NCI-H82 (cell line): Measurements from ENCODE around the gene CAP2.
"Not testable (repeated sequence)": the region's sequence is repeated elsewhere in the genome, so short reads cannot be mapped to it uniquely, and the experiment has no call there.

Experiments used
- DNase-seq: peaks from one replicate; lab custom pipeline; 2025; lab: John Stamatoyannopoulos, UW

CAP2 gene

DNA sequence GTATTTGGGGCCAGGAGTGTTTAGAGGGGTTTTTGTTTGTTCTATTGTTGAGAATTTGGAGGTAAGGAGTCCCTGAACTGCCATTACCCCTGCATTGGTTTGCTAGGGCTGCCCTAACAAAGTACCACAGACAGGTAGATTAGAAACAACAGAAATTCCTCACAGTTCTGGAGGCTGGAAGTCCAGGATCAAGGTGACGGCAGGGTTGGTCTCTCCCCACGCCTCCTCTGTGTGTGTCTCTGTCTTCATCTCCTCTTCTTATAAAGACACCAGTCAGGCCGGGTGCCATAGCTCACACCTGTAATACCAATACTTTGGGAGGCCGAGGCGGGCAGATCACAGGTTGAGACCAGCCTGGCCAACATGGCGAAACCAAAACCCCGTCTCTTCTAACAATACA is 109.7 kb downstream of the CAP2 start:
- no peak for DNase-seq

DNA sequence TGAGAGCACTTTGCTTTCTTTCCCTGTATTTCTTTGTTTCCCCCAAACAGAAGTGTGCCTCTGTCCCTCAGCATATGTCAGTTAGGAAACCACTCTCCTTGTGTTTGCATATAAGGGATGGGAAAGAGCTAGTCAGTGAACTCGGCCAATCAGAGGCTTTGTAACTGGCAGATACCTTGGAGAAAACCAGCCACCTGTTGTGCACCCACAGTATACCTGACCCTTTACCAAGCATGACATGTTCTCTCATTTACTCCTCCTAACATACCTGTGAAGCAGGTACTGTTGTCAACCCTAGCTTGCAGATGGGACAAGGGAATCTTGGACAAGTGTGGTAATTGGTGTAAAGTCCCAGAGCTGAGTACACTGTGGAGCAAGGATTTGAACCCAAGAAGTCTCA is 110.6 kb downstream of the CAP2 start:
- no peak for DNase-seq

DNA sequence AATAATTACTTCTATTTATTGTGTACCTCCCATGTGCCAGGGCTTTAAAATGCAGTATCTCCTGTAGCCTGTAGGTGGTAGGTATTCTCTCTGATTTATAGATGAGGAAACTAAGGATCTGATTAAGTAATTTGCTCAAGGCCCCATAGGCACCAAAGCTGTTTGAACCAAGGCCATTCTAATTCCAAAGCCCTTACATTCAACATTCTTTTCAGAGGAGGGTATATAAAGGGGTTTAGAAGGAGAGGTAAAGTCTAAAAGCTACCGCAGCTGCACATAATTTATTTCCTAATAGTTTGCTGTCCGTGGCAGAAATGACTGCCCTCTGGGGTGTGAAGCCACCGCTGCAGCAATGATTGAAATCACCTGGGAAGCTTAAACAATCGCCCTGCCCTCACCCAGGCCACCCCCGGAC is 111.7 kb downstream of the CAP2 start:
- DNase-seq, result peak; percentile 52

DNA sequence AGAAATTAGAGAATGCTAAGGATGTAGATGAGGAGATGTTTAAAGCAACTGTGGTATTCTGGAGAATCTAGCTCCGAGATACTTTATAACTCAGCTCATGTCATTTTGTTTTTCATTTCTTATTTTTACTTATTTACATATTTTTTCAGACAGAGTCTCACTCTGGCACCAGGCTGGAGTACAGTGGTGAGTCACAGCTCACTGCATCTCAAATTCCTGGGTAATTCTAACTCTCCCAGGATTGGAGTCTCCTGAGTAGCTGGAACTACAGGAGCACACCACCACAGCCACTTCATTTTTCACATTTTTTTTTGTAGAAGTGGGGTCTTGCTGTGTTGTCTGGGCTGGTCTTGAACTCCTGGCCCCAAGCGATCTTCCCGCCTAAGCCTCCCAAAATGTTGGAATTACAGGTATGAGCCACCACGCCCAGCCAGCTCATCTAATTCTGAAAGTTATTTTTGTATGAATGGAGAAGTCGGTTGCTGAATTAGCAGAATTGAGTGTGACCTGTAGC is 112.4 kb downstream of the CAP2 start:
- DNase-seq, result no peak

DNA sequence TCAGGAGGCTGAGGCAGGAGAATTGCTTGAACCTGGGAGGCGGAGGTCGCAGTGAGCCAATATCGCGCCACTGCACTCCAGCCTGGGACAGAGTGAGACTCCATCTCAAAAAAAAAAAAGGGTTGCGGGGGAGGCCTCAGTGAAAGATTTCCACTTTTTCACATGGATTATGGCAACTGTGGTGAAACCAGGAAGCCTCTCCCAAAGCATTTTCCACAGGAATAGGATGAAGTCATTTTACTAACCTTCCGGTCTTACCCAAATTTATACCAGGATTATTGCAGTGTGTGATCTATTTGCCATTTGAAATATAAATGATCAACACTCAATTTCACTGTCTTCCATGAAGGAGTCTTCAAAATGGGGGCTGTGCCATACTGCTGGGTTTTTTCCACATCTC is 113.1 kb downstream of the CAP2 start:
- no peak for DNase-seq

DNA sequence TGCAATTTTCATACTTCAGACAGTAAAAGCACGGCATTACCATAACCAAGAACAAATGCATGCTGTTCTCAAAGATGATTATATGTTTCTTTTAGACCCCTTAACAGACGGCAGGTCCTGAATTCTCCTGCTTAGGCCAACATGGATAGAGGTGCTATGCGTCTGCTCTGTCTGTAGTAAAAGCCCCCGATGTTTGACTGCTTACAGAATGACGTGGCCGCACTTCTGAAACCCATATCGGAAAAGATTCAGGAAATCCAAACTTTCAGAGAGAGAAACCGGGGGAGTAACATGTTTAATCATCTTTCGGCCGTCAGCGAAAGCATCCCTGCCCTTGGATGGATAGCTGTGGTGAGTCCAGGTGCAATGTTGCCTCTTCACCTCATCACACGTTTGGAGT is 113.6 kb downstream of the CAP2 start:
- DNase-seq, result no peak

DNA sequence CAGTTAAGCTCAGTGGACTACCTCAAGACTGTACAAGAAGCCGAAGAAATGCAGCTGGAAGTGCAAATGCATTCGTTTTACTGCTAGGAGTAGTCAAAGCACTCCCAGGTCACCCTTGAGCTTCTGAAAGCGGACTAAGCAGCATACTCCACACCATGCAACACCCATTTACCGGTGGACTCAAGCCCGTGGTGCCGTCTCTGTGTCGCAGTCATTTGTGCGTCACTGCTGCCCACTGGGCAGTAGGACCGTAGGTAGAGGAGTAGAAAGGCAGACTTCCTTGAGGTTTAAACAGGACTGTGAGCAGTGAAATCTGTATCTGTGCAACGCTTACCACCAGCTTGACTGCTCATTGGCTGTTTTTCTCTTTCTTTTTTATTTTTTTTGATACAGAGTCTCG is 117.7 kb downstream of the CAP2 start:
- DNase-seq, result no peak

DNA sequence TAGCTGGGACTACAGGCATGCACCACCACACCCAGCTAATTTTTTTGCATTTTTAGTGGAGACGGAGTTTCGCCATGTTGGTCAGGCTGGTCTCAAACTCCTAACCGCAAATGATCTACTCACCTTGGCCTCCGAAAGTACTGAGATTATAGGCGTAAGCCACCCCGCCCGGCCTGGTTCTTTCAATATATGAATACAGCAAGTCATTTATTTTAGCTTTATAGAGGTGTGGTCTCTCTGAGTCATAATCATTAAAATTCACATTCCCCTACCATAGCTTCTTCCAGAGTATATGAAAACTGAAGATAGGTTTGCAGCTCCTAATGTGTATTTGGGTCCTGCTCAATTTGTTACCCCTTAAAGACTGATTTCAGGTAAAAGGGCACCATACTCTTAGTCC is 118.2 kb downstream of the CAP2 start:
- DNase-seq, result no peak

DNA sequence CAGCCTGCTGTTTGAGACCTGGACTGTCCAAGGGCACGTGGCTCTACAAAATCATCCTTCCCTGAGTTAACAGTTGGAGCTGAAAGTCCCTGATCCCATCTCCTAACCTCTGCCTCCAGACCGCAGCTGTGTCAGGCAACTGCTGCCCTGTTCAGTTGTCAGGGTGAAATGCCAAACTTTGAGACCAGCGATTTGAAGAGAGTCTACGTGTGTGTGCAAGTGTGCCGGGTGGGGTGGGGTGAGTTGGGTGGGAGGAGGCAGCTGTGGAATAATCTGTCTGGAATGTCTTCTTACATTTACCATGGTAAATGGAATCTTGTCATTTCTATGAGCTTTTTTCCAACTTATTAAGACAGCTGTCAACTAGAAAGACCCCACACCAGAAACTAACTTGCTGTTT is 125.7 kb downstream of the CAP2 start:
- peak; percentile 15 for DNase-seq

DNA sequence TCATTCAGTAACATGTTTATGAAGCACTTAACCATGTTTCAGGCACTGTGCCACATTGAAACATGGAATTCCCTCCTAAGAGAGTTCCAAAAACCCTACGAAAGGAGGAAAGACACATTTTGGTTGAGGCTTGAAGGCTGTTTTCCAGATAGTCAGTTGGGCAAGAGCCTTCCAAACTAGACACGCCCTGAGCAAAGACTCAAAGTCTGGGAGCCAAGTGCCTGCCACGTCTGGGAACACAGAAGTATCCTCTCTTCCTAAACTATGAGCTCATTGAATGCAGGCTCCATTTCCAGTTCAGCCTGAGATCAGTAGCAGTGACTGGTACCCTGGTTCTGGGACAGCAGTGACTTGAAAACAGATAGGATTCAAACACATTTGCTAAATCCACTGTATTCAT is 132.2 kb downstream of the CAP2 start:
- DNase-seq, result no peak

DNA sequence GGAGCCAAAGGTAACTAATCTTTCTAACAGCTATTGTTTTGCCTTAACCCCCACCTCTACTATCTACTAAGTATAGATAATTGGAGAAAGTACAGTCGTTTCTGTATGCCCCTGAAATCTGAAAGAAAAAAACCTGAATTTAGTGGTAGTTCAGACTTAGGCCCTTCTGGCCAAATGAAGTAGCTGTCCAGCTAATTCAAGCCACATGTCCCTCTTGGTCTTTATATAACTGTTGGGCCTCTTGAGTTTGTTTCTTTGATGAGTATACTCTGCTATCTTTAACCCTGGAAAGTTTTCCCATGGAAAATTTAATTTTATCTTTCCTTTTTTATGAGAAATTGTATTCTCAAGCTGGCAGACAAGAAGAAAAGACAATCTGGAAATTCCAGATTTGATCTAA is 133.7 kb downstream of the CAP2 start:
- DNase-seq, result no peak

DNA sequence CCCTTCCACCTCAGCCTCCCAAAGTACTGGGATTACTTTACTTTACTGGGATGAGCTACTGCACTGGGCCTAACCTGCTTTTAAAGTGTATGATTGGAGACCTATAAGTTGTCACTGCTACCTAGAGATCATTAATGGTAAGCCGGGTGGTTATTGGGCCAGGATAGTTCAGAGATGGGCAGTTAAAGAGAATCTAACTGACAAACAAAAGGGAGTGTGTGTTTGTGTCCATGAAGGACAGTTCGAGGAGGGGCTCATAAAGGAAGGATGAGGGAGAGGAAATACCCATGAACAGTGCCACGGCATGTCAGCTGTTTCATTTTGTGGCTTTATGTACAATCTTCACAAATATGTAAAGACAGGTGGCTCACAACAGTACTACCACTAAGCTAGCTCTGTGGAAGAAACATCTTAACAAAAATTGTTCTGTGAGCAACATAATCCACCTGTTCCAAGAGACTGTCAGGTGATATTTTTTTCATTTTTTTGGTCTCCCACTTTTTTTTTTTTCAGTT is 137.0 kb downstream of the CAP2 start:
- no peak for DNase-seq

DNA sequence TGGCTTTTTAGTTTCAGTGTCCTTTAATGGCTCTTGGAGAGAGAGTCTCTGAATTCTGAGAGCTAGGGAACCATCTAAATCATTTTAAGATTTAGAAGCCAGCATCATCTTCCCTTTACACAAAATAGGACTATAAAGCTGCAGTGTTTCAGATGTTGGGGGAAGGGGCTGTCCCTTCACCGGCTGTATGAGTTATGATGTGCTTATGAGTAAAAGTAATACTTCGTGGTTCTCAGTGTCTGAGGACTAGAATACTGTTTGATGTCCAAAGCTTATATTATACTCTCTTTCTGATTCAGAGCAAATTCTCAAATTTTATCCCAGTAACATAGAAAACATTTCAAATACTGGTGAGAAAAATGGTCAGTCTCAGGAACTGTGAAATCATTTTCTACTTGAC is 143.2 kb downstream of the CAP2 start:
- no peak for DNase-seq

DNA sequence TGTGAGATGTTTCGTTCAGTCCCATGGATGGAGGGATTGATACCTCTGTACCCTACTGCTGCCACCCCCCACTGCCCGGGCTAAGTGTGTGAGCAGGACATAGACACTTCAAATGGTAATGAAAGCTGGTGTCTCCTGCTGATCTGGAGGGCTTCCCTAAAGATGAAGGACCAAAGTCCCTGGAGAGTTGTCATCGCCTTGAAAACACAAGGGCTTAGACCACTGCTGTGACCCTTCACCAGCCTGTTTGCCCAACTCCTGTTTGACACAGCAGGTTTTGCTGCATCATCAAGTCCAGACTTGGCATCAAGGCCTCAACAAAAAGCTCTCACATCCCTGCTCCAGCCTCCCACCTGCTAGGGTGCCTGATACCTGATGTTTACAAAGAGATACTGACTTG is 148.8 kb downstream of the CAP2 start:
- no peak for DNase-seq

DNA sequence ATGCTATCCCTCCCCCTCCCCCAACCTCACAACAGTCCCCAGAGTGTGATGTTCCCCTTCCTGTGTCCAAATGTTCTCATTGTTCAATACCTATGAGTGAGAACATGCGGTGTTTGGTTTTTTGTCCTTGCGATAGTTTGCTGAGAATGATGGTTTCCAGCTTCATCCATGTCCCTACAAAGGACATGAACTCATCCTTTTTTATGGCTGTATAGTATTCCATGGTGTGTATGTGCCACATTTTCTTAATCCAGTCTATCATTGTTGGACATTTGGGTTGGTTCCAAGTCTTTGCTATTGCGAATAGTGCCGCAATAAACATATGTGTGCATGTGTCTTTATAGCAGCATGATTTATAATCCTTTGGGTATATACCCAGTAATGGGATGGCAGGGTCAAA is 152.3 kb downstream of the CAP2 start:
- not testable (repeated sequence) for DNase-seq

DNA sequence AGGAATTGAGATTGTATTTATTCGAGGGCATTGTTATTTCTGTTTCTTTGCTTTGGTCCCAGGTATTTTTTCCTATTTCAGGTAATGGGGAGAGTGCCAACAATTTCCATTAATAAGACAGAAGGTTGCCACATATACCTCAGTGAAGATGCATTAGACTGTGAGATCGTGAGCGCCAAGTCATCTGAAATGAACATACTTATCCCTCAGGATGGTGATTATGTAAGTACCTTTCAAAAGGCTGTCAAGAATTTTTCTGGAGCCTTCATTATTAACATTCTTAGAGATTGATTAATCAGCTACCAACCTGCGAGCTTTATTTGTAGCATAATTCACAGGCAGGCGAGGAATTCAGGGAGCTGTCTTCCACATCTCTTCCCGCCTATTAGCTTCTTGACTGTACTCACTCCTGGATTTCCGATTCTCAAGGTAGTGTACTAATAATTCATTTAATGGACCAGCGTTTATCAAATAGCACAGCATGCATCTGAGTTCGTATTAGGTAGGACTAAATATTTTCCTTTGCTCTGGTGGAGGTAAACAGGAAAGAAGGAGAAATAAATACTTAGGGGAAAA is 158.1 kb downstream of the CAP2 start:
- no peak for DNase-seq

DNA sequence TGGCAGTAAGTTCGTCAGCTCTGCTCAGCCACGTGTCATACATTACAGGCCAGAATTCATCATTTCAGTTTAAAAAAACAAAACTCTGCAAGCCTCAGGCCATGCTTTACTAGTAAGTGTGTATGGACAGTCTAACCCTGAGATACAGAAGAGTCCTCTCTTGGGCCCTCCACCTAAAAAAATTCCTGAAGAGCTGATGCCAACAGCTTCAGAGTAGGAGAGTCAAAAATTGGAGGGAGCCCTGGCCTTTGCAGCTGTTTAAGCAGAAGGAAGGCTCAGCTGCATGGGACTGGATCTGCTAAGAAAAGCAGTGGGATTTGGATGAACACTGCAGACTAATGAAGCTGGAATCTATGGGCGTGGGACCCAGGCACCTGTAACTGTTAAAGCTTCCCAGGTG is 159.5 kb downstream of the CAP2 start:
- no peak for DNase-seq

DNA sequence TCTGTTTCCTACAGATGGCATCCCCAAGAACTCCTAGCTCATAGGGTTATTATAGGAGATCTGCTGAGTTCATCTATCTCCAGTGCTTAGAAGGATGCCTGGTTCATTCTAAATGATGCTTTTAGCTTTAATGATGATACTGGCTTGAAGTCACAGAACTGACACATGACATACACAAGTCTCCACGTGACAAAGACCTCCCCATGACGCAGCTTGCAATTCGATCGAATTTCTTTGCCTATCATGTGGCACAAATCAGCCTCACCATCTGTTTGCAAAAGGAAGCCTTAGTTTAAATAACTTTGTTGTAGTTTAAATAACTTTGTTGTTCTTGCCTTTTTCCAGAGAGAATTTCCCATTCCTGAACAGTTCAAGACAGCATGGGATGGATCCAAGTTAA is 162.6 kb downstream of the CAP2 start:
- DNase-seq, result no peak

DNA sequence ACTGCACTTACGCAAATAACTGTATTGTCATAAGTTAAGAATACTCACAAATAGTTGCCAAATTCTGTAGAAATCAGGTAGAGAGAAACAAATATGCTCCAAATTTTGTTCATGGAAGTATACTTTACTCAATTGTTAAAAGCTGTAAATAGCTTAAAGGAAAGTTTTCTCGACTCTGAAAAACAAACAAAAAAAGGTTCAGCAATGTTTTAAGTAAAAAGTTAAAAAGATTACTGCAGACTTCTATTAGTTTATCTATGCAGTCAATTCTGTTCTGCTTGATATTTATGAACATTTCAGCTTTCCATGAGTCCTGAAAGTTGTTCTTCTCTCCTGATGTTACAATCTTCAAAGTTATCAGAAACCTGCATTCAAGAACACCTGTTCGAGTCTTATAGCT is 169.2 kb downstream of the CAP2 start:
- DNase-seq, result no peak

DNA sequence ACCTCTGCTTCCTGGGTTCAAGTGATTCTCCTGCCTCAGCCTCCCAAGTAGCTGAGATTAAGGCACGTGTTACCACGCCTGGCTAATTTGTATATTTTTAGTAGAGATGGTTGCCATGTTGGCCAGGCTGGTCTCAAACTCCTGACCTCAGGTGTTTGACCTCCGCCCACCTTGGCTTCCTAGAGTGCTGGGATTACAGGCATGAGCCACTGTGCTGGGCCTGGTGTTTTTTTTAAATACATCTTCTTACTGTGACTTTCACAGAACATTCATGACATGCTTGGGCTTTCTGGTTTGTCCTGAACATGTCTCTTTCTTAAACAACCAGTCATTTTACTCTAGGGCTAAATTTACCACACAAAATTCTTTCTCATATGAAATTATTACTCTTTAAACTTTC is 172.0 kb downstream of the CAP2 start:
- DNase-seq, result no peak

DNA sequence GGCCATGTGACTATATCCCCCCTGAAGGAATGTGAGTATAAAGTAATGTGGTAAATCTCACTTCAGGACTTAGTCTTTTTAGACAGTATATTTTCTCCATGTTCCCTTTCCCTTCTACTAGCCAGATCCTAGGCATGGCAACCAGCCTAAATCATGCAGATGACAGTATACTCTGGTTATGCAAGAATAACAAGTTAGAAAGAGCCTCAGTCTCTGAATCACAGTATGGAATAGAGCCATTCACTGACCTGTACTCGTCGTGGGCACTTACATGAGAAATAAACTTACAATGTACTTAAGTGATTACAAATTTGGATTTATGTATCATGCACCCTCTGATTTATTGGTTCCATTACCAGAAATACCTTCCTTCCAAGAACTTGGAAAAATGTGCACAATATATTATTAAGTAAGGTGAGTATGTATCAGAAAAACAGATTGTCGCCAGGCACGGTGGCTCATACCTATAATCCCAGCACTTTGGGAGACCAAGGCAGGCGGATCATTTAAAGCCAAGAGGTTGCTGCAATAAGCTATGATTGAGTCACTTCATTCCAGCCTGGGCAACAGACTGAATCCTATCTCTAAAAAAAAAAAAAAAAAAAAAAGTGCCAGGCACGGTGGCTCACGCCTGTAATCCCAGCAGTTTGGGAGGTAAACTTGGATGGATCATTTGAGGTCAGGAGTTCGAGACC is 181.6 kb downstream of the CAP2 start:
- DNase-seq, result no peak

DNA sequence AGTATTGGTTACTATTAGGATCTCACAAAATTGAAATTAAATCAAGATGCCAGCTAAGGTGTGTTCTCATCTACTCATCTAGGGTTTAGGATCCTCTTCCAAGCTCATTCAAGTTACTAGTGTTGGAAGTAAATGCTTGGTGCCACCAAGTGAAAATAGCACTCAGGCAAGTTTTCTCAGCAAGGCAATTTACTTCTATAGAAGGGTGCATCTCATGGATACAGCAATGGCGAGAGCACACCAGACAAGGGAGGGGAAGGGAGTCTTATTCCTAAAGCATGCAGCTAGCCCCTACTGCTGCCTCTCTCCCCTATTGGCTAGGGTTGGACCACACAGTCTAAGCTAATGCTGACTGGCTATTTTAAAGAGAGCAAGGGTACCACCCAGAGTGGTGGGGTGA is 183.7 kb downstream of the CAP2 start:
- DNase-seq, result no peak

DNA sequence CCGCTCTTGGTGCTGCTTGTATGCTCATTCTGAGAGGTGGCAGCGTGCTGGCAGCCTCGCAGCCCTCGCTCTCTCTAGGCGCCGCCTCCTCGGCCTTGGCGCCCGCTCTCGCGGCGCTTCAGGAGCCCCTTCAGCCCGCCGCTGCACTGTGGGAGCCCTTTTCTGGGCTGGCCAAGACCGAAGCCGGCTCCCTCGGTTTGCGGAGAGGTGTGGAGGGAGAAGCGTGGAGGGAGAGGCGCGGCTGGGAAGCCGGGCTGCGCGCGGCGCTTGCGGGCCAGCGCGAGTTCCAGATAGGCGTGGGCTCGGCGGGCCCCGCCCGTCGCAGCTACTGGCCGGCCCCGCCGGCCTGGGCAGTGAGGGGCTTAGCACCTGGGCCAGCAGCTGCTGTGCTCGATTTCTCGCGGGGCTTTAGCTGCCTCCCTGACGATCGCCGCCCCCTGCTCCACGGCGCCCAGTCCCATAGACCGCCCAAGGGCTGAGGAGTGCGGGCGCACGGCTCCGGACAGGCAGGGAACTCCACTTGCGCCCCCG is 187.2 kb downstream of the CAP2 start:
- peak; percentile 70 for DNase-seq

DNA sequence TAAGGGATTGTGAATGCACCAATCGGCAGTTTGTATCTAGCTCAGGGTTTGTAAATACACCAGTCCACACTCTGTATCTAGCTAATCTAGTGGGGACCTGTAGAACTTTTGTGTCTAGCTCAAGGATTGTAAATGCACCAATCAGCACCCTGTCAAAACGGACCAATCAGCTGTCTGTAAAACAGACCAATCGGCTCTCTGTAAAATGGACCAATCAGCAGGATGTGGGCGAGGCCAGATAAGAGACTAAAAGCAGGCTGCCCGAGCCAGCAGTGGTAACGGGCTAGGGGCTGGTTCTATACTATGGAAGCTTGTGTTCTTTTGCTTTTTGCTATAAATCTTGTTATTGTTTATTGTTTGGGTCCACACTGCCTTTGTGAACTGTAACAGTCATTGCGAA is 187.9 kb downstream of the CAP2 start:
- not testable (repeated sequence) for DNase-seq
